Measurements from ENCODE around the gene ART5.
"Not testable (repeated sequence)": the region's sequence is repeated elsewhere in the genome, so short reads cannot be mapped to it uniquely, and the experiment has no call there.

Gene ART5

DNA sequence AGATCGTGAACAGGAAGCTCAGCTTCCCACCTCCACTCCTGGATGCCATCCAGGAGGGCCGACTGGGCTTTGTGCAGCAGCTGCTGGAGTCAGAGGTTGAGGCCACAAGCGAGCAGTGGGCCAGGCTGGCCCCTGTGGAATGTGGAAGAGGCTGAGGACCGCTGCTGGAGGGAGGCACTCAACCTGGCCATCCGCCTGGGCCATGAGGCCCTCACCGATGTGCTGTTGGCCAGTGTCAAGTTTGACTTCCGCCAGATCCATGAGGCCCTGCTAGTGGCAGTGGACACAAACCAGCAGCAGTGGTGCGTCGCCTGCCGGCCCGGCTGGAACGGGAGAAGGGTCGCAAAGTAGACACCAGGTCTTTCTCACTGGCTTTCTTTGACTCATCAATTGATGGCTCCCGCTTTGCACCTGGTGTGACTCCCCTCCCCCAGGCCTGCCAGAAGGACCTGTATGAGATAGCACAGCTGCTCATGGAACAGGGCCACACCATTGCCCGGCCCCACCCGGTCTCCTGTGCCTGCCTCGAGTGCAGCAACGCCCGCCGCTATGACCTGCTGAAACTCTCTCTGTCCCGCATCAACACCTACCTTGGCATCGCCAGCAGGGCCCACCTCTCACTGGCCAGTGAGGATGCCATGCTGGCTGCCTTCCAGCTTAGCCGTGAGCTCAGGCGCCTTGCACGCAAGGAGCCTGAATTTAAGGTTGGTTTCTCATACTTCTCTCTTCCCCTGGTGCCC, 24.9 kb downstream of the ART5 start:
- DNase-seq = no peak

- no peak for DNase-seq
Observed at GRCh38 chr11:3615998-3616397, 25.8 kb downstream of the ART5 start.

GRCh38 chr11:3614742-3615171, 27.0 kb downstream of the ART5 start:
- DNase-seq = peak; percentile 46

DNA sequence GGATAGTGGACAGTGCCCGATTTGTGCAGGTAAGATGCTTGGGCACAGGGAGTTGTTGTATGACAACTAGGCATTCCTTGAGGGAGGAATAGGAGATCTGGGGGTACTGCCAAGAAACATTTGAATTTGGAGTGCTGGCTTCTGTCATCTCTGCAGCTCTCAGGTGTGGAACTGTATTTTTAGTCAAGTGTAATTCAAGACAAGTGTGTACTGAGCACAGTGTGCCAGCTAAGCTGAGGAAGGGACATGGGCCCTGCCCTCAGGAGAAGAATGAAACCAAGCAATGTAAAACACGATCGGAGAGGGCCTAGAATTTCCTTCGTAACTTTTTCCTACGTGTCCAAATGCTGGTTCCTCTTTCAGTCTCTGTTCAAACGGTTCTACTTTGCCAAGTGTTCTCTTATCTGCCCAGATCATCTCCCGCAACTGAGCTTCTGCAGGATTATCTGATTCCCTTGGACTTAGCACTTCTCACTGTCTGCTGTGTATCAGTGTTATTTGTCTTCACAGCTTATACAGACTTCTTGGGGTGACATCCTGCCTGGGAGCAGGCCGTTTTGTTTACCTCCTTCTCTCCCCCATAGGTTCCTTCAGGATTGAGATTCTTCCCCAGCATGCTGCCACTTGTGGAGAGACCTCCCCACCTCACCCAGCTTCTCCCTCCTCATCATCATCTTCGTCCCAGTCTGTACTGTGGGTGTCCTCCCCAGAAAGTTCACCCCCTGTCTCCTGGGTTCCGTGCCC, 27.6 kb downstream of the ART5 start:
- DNase-seq = no peak

DNA sequence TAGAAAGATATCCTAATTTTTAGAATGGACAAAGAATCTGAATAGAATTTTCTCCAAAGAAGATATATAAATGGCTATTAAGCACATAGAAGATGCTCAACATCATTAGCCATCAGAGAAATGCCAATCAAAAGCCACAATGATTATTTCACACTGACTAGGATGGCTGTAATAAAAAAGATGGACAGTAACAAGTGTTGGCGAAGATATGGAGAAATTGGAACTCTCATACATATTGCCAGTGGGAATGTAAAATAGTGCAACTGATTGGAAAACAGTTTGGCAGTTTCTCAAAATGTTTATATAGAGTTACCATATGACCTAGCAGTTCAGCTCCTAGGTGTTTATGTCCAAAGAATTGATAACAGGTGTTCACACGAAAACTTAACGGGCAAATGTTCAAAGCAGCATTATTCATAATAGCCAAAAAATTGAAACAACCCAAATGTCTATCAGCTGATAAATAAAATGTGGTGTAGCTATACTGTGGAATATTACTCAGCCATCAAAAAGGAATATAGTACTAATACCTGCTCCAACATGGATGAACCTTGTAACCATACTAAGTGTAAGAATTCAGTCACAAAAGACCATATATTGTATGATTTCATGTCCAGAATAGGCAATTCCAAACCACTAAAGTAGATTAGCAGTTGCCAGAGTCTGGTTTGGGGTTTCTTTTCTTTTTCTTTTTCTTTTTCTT, 29.7 kb downstream of the ART5 start:
- DNase-seq = no peak

- DNase-seq = no peak
Observed at GRCh38 chr11:3610846-3611245, 30.9 kb downstream of the ART5 start.

GRCh38 chr11:3609416-3610265, 32.2 kb downstream of the ART5 start:
- DNase-seq = no peak

GRCh38 chr11:3605771-3606203, 36.0 kb downstream of the ART5 start:
- DNase-seq = no peak

DNA sequence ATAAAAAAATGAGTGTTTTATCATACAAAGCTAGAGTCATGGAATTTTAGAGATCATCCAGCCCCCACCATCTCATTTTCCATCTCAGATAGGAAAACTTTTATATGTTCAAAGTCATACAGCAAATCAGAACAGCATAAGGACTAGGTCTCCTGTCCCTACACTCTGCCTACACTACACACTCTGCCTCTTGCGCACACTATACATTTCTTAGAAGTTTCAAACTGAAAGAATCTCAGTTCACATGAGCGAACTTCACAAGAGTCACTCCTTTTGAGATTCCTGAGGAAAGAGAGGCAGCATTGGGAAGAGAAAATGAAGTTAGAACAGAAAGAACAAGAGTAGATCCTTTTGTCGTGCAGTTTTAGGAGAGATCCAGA, 36.5 kb downstream of the ART5 start:
- no peak for DNase-seq

- no peak for DNase-seq
Observed at GRCh38 chr11:3604167-3604566, 37.6 kb downstream of the ART5 start.

DNA sequence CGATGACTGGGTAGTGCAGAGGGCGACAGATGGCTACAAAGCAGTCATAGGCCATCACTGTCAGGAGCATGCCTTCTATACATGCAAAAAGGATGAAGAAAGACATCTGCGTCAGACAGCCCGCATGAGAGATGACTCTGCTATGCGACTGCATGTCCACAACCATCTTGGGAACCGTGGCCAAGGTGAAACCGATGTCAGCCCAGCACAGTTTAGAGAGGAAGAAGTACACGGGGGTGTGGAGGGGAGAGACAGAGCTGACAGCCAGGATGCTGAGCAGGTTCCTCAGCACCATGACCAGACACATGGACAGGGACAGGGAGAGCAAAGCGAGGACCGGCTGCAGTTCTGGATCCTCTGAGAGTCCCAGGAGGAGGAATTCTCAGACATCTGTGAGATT, 41.6 kb downstream of the ART5 start:
- not testable (repeated sequence) for DNase-seq

DNA sequence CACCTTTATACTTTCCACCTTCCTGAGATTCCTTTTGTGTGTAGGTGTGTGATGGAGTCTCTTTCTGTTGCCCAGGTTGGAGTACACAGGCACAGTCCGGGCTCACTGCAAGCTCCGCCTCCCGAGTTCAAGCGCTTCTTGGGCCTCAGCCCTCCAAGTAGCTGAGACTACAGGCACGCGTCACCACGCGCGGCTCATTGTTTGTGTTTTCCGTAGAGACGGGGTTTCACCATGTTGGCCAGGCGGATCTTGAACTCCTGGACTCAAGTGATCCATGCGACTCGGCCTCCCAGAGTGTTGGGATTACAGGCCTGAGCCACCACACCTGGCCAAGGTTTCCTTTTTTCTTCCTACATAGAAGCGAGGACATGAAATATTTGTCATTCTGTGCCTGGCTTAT, 44.0 kb downstream of the ART5 start:
- DNase-seq = not testable (repeated sequence)

- not testable (repeated sequence) for DNase-seq
Observed at GRCh38 chr11:3591326-3591725, 50.5 kb downstream of the ART5 start.

DNA sequence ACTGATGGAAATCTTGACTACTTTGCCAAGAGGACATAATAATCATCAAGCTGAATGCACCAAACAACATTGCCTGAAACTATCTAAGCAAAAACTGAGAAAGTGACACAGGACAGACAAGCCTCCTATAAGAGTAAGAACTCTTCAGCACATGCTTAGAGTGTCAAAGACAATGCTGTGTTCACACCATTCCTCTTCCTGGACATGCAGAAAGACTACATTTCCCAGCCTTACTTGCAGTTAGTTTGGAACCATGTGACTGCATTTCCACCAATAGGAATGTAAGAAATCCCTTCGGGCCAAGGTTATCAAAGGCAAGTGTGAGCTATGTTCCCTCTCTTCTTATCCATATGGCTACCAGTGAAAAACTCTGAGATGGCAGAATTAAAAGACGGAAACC, 51.6 kb downstream of the ART5 start:
- not testable (repeated sequence) for DNase-seq

DNA sequence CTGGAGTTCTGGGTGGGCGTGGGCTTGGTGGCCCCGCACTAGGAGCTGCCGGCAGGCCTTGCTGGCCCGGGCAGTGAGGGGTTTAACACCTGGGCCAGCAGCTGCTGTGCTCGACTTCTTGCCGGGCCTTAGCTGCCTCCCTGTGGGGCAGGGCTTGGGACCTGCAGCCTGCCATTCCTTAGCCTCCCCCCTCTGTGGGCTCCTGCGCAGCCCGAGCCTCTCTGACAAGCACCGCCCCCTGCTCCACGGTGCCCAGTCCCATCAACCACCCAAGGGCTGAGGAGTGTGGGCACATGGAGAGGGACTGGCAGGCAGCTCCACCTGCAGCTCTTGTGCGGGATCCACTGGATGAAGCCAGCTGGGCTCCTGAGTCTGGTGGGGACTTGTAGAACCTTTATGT, 53.0 kb downstream of the ART5 start:
- DNase-seq = not testable (repeated sequence)
